Loucy (cell line): ENCODE results near the gene STK32C.
A peak's percentile ranks its signal among the peaks of the same experiment; 100 is the strongest.
"Not testable (repeated sequence)": the region's sequence is repeated elsewhere in the genome, so short reads cannot be mapped to it uniquely, and the experiment has no call there.

ENCODE experiments used
- H2AFZ ChIP-seq: fragments of 200-600 bp; sonication (generic); 2 replicates; pipeline ENCODE4 v1.6.0; 2016; ENCODE audit warnings: antibody characterized with exemption, mild to moderate bottlenecking, low read length, moderate library complexity
- H3F3A ChIP-seq: fragments of 200-600 bp; 2 replicates; pipeline ENCODE4 v1.6.0; 2016; ENCODE audit warnings: antibody characterized with exemption, low read depth, mild to moderate bottlenecking
- H3K27me3 ChIP-seq: fragments of 200-600 bp; sonication (generic); 2 replicates; pipeline ENCODE4 v1.6.1; 2014; ENCODE audit warnings: low read length, mild to moderate bottlenecking; ENCODE audit not compliant: insufficient read depth, poor library complexity, severe bottlenecking
- H3K36me3 ChIP-seq: fragments of 200-600 bp; sonication (generic); 2 replicates; pipeline ENCODE4 v1.6.1; 2016; ENCODE audit warnings: low read length; ENCODE audit not compliant: insufficient read depth
- H3K4me1 ChIP-seq: fragments of 200-600 bp; sonication (generic); 2 replicates; pipeline ENCODE4 v1.5.1; 2014; ENCODE audit warnings: low read length, mild to moderate bottlenecking; ENCODE audit not compliant: insufficient read depth, poor library complexity, severe bottlenecking
- H3K4me2 ChIP-seq: fragments of 200-600 bp; sonication (generic); 2 replicates; pipeline ENCODE4 v1.6.0; 2014; ENCODE audit warnings: antibody characterized with exemption, low read length, low read depth, mild to moderate bottlenecking; ENCODE audit not compliant: poor library complexity, severe bottlenecking
- H3K4me3 ChIP-seq: fragments of 200-600 bp; sonication (generic); 2 replicates; pipeline ENCODE4 v1.5.1; 2014; ENCODE audit warnings: low read length, mild to moderate bottlenecking, mixed read lengths; ENCODE audit not compliant: poor library complexity, severe bottlenecking
- H3K79me2 ChIP-seq: fragments of 200-600 bp; sonication (generic); 2 replicates; pipeline ENCODE4 v1.6.1; 2014; ENCODE audit warnings: low read length; ENCODE audit not compliant: insufficient read depth
- H3K9ac ChIP-seq: fragments of 200-600 bp; sonication (generic); 2 replicates; pipeline ENCODE4 v1.6.0; 2014; ENCODE audit warnings: mild to moderate bottlenecking, low read depth, low read length, moderate library complexity; ENCODE audit not compliant: poor library complexity, severe bottlenecking
- H3K9me2 ChIP-seq: fragments of 200-600 bp; sonication (generic); replicated peaks from 2 replicates; pipeline ENCODE4 v1.6.1; 2016; ENCODE audit warnings: low read depth, low read length, mixed read lengths
- H3K9me3 ChIP-seq: fragments of 200-600 bp; sonication (generic); 2 replicates; pipeline ENCODE4 v1.6.1; 2014; ENCODE audit warnings: mild to moderate bottlenecking, antibody characterized with exemption, low read length, low read depth; ENCODE audit not compliant: insufficient read depth
- H4K20me1 ChIP-seq: fragments of 200-600 bp; sonication (generic); 2 replicates; pipeline ENCODE4 v1.6.0; 2014; ENCODE audit warnings: antibody characterized with exemption, low read length, mild to moderate bottlenecking; ENCODE audit not compliant: insufficient read depth, poor library complexity, severe bottlenecking
- EZH2phosphoT487 ChIP-seq: fragments of 200-600 bp; IDR thresholded peaks from 2 replicates; pipeline ENCODE4 v1.6.1; 2018; ENCODE audit warnings: antibody characterized with exemption, mild to moderate bottlenecking, moderate library complexity, borderline replicate concordance
- TF ChIP-seq, protein P1 (sequence below): fragments of 200-600 bp; sonication (generic); conservative IDR thresholded peaks from 2 replicates; pipeline ENCODE4 v1.5.1; 2014; ENCODE audit warnings: mild to moderate bottlenecking, antibody characterized with exemption, low read length

STK32C gene

DNA sequence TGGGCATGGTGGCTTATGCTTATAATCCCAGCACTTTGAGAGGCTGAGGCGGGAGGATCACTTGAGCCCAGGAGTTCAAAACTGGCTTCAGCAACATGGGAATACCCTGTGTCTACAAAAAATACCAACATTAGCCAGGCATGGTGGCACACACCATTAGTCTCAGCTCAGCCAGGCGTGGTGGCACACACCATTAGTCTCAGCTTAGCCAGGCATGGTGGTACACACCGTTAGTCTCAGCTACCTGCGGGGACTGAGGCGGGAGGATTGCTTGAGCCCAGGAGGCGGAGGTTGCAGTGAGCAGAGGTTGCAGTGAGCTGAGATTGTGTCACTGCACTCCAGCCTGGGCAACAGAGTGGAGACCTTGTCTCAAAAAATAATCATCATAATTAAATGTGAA is 33.3 kb upstream of the STK32C start:
- Histone ChIP-seq H3K79me2 (peaks cover 21% of the 10 kb centered on the region; the same call in 1 of the 2 replicates), H4K20me1 (no peaks in the 10 kb centered on the region), H3K9ac (no peak overlapping the region), H3K4me3 (no peak overlapping the region), H3K36me3 (no peaks in the 10 kb centered on the region), H3K4me2 (no peak overlapping the region), H3K9me3 (no peaks in the 10 kb centered on the region), H3K4me1 (peaks cover 18% of the 10 kb centered on the region), H3K27me3 (no peaks in the 10 kb centered on the region), H3K9me2 (no peaks in the 10 kb centered on the region), H2AFZ (no peak overlapping the region), H3F3A (peaks cover 4% of the 10 kb centered on the region)
- no peak for TF ChIP-seq EZH2phosphoT487
- TF ChIP-seq, protein P1, sequence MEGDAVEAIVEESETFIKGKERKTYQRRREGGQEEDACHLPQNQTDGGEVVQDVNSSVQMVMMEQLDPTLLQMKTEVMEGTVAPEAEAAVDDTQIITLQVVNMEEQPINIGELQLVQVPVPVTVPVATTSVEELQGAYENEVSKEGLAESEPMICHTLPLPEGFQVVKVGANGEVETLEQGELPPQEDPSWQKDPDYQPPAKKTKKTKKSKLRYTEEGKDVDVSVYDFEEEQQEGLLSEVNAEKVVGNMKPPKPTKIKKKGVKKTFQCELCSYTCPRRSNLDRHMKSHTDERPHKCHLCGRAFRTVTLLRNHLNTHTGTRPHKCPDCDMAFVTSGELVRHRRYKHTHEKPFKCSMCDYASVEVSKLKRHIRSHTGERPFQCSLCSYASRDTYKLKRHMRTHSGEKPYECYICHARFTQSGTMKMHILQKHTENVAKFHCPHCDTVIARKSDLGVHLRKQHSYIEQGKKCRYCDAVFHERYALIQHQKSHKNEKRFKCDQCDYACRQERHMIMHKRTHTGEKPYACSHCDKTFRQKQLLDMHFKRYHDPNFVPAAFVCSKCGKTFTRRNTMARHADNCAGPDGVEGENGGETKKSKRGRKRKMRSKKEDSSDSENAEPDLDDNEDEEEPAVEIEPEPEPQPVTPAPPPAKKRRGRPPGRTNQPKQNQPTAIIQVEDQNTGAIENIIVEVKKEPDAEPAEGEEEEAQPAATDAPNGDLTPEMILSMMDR: no peak

DNA sequence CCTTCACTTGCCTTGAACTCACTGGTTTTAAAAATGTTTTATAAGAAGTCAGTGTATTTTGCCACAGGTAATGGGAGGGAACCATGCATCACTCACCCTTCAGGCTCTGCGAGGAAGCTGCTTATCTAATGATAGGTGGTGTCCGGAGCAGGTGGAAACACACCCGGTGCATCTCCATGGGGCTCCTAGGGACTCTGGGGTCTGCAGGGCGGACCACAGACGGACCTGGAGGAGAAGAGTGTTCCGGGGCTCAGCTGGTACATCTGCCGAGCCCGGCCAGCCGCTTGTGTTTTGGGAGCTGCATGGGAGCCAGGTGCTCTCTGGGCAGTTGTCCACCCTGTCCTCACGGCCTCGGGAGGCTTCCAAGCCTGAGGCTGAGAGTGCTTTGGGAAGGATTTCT is 31.5 kb upstream of the STK32C start:
- H4K20me1 ChIP-seq: no peaks in the 10 kb centered on the region
- H3K4me2 ChIP-seq: no peak overlapping the region
- no peaks in the 10 kb centered on the region for H3K9me3 ChIP-seq
- H3K4me1 ChIP-seq: peaks cover 26% of the 10 kb centered on the region
- H3K4me3 ChIP-seq: no peak overlapping the region
- no peaks in the 10 kb centered on the region for H3K27me3 ChIP-seq
- H3F3A ChIP-seq: peaks cover 7% of the 10 kb centered on the region
- no peaks in the 10 kb centered on the region for H3K36me3 ChIP-seq
- H3K79me2 ChIP-seq: peaks cover 21% of the 10 kb centered on the region; the same call in 1 of the 2 replicates
- no peak overlapping the region for H2AFZ ChIP-seq
- no peaks in the 10 kb centered on the region for H3K9me2 ChIP-seq
- no peak overlapping the region for H3K9ac ChIP-seq
- TF ChIP-seq, protein P1: no peak
- TF ChIP-seq EZH2phosphoT487: no peak

DNA sequence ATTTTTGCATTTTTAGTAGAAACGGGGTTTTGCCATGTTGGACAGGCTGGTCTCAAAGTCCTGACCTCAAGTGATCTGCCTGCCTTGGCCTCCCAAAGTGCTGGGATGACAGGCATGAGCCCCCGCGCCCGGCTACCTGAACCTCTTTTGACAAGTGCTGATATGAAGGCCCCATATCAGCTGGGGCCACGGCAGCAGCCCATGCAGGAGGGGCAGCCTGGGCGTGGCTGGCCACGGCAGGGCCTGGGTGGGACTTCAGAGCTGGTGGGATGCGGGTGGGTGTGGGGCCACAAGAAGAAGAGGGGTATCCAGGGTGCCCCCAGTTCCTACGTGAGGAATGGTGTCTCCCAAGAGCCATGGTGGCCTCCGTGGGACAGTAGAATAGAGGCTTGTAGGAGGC is 31.1 kb upstream of the STK32C start:
- H3K9me2 ChIP-seq: no peaks in the 10 kb centered on the region
- peaks cover 30% of the 10 kb centered on the region for H3K4me1 ChIP-seq
- no peak overlapping the region for H2AFZ ChIP-seq
- no peaks in the 10 kb centered on the region for H4K20me1 ChIP-seq
- TF ChIP-seq, protein P1: no peak
- no peak for TF ChIP-seq EZH2phosphoT487
- no peak overlapping the region for H3K4me2 ChIP-seq
- peaks cover 21% of the 10 kb centered on the region; the same call in 1 of the 2 replicates for H3K79me2 ChIP-seq
- H3K36me3 ChIP-seq: no peaks in the 10 kb centered on the region
- H3K27me3 ChIP-seq: no peaks in the 10 kb centered on the region
- no peak overlapping the region for H3K9ac ChIP-seq
- peaks cover 7% of the 10 kb centered on the region for H3F3A ChIP-seq
- no peaks in the 10 kb centered on the region for H3K9me3 ChIP-seq
- H3K4me3 ChIP-seq: no peak overlapping the region

DNA sequence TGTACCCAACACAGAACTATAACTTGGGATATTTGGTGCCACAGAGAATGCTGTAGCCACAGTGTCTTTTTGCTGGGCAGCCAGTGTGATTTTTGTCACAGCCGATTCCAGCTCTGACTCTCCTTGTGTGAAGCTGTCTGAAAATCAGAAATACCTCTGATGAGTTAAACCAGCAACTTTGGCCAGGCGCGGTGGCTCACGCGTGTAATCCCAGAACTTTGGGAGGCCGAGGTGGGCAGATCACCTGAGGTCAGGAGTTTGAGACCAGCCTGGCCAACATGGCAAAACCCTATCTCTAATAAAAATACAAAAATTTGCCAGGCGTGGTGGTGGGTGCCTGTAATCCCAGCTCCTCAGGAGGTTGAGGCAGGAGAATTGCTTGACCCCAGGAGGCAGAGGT is 30.1 kb upstream of the STK32C start:
- H2AFZ ChIP-seq, H3K9me3 ChIP-seq, H3K36me3 ChIP-seq, H3K27me3 ChIP-seq, H3K9me2 ChIP-seq, H4K20me1 ChIP-seq, H3F3A ChIP-seq: not testable (repeated sequence)
- Histone ChIP-seq H3K9ac (peak overlapping the region; percentile 87), H3K4me2 (peak overlapping the region; percentile 97), H3K4me3 (peak overlapping the region; percentile 78), H3K4me1 (peaks cover 39% of the 10 kb centered on the region), H3K79me2 (peaks cover 21% of the 10 kb centered on the region; the same call in 1 of the 2 replicates)
